OCI-LY1 (cell line): ENCODE data around the gene THSD7A.

Source experiments
- H2AFZ ChIP-seq: fragments of 200-600 bp; sonication (generic), shearing (Covaris generic); 2 replicates; pipeline ENCODE4 v1.6.0; 2014; ENCODE audit warnings: antibody characterized with exemption, mild to moderate bottlenecking, low read length
- H3F3A ChIP-seq: fragments of 200-600 bp; sonication (generic), shearing (Covaris generic); 2 replicates; pipeline ENCODE4 v1.6.0; 2014; ENCODE audit warnings: mild to moderate bottlenecking, antibody characterized with exemption, low read length, moderate library complexity; ENCODE audit not compliant: insufficient read depth
- H3K27ac ChIP-seq: fragments of 200-600 bp; sonication (generic); 2 replicates; pipeline ENCODE4 v1.5.1; 2014; ENCODE audit warnings: low read length, mixed run types, mild to moderate bottlenecking, low read depth; ENCODE audit not compliant: poor library complexity, severe bottlenecking
- H3K27me3 ChIP-seq: fragments of 200-600 bp; sonication (generic); 2 replicates; pipeline ENCODE4 v1.6.0; 2014; ENCODE audit warnings: antibody characterized with exemption, mild to moderate bottlenecking, low read length, moderate library complexity; ENCODE audit not compliant: insufficient read depth
- H3K36me3 ChIP-seq: fragments of 200-600 bp; sonication (generic); 2 replicates; pipeline ENCODE4 v1.6.1; 2014; ENCODE audit warnings: mild to moderate bottlenecking, antibody characterized with exemption, low read length, moderate library complexity, mixed read lengths; ENCODE audit not compliant: insufficient read depth
- H3K4me1 ChIP-seq: fragments of 200-600 bp; sonication (generic); 2 replicates; pipeline ENCODE4 v1.5.1; 2014; ENCODE audit warnings: mild to moderate bottlenecking, low read length, moderate library complexity; ENCODE audit not compliant: insufficient read depth, severe bottlenecking
- H3K4me2 ChIP-seq: fragments of 200-600 bp; sonication (generic), shearing (Covaris generic); 2 replicates; pipeline ENCODE4 v1.6.1; 2014; ENCODE audit warnings: low read length
- H3K4me3 ChIP-seq: fragments of 200-600 bp; sonication (generic); 2 replicates; pipeline ENCODE4 v1.5.1; 2014; ENCODE audit warnings: low read length, low read depth, mild to moderate bottlenecking, mixed read lengths; ENCODE audit not compliant: poor library complexity, severe bottlenecking
- H3K79me2 ChIP-seq: fragments of 200-600 bp; shearing (Covaris generic); 2 replicates; pipeline ENCODE4 v1.6.1; 2016; ENCODE audit warnings: mixed run types, low read length, mixed read lengths; ENCODE audit not compliant: insufficient read depth
- H3K9ac ChIP-seq: fragments of 200-600 bp; sonication (generic), shearing (Covaris generic); 2 replicates; pipeline ENCODE4 v1.6.1; 2014; ENCODE audit warnings: mild to moderate bottlenecking, low read length, mixed read lengths
- H3K9me2 ChIP-seq: fragments of 200-600 bp; sonication (generic), shearing (Covaris generic); 2 replicates; pipeline ENCODE4 v1.6.1; 2014; ENCODE audit warnings: low read depth, mild to moderate bottlenecking, low read length, mixed read lengths
- H3K9me3 ChIP-seq: fragments of 200-600 bp; shearing (Covaris generic); 2 replicates; pipeline ENCODE4 v1.6.1; 2014; ENCODE audit warnings: low read length, mixed read lengths
- H4K20me1 ChIP-seq: fragments of 200-600 bp; sonication (generic), shearing (Covaris generic); 2 replicates; pipeline ENCODE4 v1.6.0; 2016; ENCODE audit warnings: mild to moderate bottlenecking, low read length; ENCODE audit not compliant: insufficient read depth
- EZH2 ChIP-seq: fragments of 200-600 bp; sonication (generic), shearing (Covaris generic); IDR thresholded peaks from 2 replicates; pipeline ENCODE4 v1.8.0; 2017; ENCODE audit warnings: borderline replicate concordance, mixed run types, mild to moderate bottlenecking, antibody characterized with exemption, low read length, moderate library complexity, mixed read lengths
- TF ChIP-seq, protein P1 (sequence below): fragments of 200-600 bp; sonication (generic), shearing (Covaris generic); IDR thresholded peaks from 2 replicates; pipeline ENCODE4 v1.5.1; 2017; ENCODE audit warnings: mild to moderate bottlenecking, antibody characterized with exemption, low read length, moderate library complexity, mixed read lengths

The THSD7A gene

GRCh38 chr7:11478882-11479281 is 353.1 kb downstream of the THSD7A start:
- no peak for TF ChIP-seq EZH2
- TF ChIP-seq, protein P1, sequence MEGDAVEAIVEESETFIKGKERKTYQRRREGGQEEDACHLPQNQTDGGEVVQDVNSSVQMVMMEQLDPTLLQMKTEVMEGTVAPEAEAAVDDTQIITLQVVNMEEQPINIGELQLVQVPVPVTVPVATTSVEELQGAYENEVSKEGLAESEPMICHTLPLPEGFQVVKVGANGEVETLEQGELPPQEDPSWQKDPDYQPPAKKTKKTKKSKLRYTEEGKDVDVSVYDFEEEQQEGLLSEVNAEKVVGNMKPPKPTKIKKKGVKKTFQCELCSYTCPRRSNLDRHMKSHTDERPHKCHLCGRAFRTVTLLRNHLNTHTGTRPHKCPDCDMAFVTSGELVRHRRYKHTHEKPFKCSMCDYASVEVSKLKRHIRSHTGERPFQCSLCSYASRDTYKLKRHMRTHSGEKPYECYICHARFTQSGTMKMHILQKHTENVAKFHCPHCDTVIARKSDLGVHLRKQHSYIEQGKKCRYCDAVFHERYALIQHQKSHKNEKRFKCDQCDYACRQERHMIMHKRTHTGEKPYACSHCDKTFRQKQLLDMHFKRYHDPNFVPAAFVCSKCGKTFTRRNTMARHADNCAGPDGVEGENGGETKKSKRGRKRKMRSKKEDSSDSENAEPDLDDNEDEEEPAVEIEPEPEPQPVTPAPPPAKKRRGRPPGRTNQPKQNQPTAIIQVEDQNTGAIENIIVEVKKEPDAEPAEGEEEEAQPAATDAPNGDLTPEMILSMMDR: no peak
- Histone ChIP-seq H3K27me3 (no peaks in the 10 kb centered on the region), H3K79me2 (no peaks in the 10 kb centered on the region), H2AFZ (no peak overlapping the region), H3K4me2 (no peak overlapping the region), H3K9me3 (no peaks in the 10 kb centered on the region), H3K4me1 (peaks cover 12% of the 10 kb centered on the region), H3K4me3 (no peak overlapping the region), H3F3A (no peaks in the 10 kb centered on the region), H3K27ac (no peak overlapping the region), H3K36me3 (no peaks in the 10 kb centered on the region), H3K9me2 (no peaks in the 10 kb centered on the region), H3K9ac (no peak overlapping the region), H4K20me1 (no peaks in the 10 kb centered on the region)

- no peak for TF ChIP-seq EZH2
- TF ChIP-seq, protein P1: no peak
- no peaks in the 10 kb centered on the region for H3F3A ChIP-seq
- H3K4me2 ChIP-seq: no peak overlapping the region
- no peak overlapping the region for H2AFZ ChIP-seq
- H3K4me3 ChIP-seq: no peak overlapping the region
- peaks cover 11% of the 10 kb centered on the region for H3K4me1 ChIP-seq
- H3K36me3 ChIP-seq: no peaks in the 10 kb centered on the region
- H3K9me2 ChIP-seq: no peaks in the 10 kb centered on the region
- H3K9me3 ChIP-seq: no peaks in the 10 kb centered on the region
- H4K20me1 ChIP-seq: no peaks in the 10 kb centered on the region
- H3K27me3 ChIP-seq: no peaks in the 10 kb centered on the region
- no peaks in the 10 kb centered on the region for H3K79me2 ChIP-seq
- no peak overlapping the region for H3K9ac ChIP-seq
- no peak overlapping the region for H3K27ac ChIP-seq
Observed at GRCh38 chr7:11478426-11478825, 353.6 kb downstream of the THSD7A start.

- Histone ChIP-seq H3K4me3 (no peak overlapping the region), H3K9me3 (no peaks in the 10 kb centered on the region), H3K9me2 (no peaks in the 10 kb centered on the region), H3K36me3 (no peaks in the 10 kb centered on the region), H2AFZ (no peak overlapping the region), H4K20me1 (no peaks in the 10 kb centered on the region), H3K9ac (no peak overlapping the region), H3K4me1 (peaks cover 7% of the 10 kb centered on the region), H3F3A (no peaks in the 10 kb centered on the region), H3K79me2 (no peaks in the 10 kb centered on the region), H3K27me3 (no peaks in the 10 kb centered on the region), H3K27ac (no peak overlapping the region), H3K4me2 (no peak overlapping the region)
- TF ChIP-seq EZH2: no peak
- TF ChIP-seq, protein P1: peak; percentile 31; the same call in 1 of the 2 replicates
Observed at GRCh38 chr7:11474902-11475585, 357.0 kb downstream of the THSD7A start.
